ENCODE results near the gene CFAP74. TPM values are rescaled to one million over a fixed set of nuclear protein-coding genes. Genes with fewer than 3 reads are reported as not detected.

Gene CFAP74
- total RNA-seq, 2 experiments from 2014 or later, result 0.38 to 0.41 TPM

GRCh38 chr1:1893291-1893985 is 110.1 kb downstream of the CFAP74 start:
- ChIA-PET CTCF (interaction anchor here (9.6 kb wide), 1 partner anchor 14 kb away, joined by 80 read pairs; no protein-coding TSS in a partner anchor), POLR2A (no interaction called here)
- Mint-ChIP-seq H3K4me3 (peak overlapping the region; percentile 81), H3K9me3 (no peaks in the 10 kb centered on the region), H3K27ac (no peak overlapping the region), H3K4me1 (ENCODE audit: low read depth) (peaks cover 37% of the 10 kb centered on the region), H3K36me3 (ENCODE audit: low read depth) (peaks cover 11% of the 10 kb centered on the region), H3K27me3 (peaks cover 2% of the 10 kb centered on the region)
- TF ChIP-seq, protein P1, sequence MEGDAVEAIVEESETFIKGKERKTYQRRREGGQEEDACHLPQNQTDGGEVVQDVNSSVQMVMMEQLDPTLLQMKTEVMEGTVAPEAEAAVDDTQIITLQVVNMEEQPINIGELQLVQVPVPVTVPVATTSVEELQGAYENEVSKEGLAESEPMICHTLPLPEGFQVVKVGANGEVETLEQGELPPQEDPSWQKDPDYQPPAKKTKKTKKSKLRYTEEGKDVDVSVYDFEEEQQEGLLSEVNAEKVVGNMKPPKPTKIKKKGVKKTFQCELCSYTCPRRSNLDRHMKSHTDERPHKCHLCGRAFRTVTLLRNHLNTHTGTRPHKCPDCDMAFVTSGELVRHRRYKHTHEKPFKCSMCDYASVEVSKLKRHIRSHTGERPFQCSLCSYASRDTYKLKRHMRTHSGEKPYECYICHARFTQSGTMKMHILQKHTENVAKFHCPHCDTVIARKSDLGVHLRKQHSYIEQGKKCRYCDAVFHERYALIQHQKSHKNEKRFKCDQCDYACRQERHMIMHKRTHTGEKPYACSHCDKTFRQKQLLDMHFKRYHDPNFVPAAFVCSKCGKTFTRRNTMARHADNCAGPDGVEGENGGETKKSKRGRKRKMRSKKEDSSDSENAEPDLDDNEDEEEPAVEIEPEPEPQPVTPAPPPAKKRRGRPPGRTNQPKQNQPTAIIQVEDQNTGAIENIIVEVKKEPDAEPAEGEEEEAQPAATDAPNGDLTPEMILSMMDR (IDR thresholded peaks at IDR 0.05), result no peak
- no peak for ATAC-seq
- no peak for DNase-seq
- intact Hi-C loops (cut with micrococcal nuclease), result loop anchor here (10.0 kb wide), 1 partner anchor 109 kb away; no protein-coding TSS in a partner anchor

DNA sequence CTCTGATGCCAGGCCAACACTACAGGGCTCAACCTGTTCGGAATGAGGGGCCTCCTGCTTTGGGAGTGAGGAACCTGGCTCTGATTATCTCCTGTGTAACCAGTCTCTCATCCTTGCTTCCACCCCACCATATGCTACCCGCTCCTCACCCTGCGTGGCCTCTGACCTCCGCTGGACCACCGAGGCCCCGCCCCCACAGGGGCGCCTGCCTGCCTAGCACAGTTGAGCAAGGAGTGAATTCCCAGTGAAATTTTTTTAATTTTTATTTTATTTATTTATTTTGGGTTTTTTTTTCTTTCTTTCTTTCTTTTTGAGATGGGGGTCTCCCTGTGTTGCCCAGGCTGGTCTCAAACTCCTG is 110.8 kb downstream of the CFAP74 start:
- no peak for ATAC-seq
- no peak for DNase-seq
- peaks cover 43% of the 10 kb centered on the region for H3K4me1 Mint-ChIP-seq (ENCODE audit: low read depth)
- TF ChIP-seq, protein P1 (IDR thresholded peaks at IDR 0.05), result no peak
- peaks cover 15% of the 10 kb centered on the region for H3K36me3 Mint-ChIP-seq (ENCODE audit: low read depth)
- POLR2A ChIA-PET, result interaction anchor here (1.7 kb wide), 1 partner anchor 16 kb away, joined by 9 read pairs; no protein-coding TSS in a partner anchor
- H3K27ac Mint-ChIP-seq, result peak overlapping the region; percentile 90
- intact Hi-C loops (cut with micrococcal nuclease), result loop anchor here (10.0 kb wide), 1 partner anchor 108 kb away; no protein-coding TSS in a partner anchor
- peak overlapping the region; percentile 81 for H3K4me3 Mint-ChIP-seq
- peaks cover 2% of the 10 kb centered on the region for H3K27me3 Mint-ChIP-seq
- H3K9me3 Mint-ChIP-seq, result no peaks in the 10 kb centered on the region
- CTCF ChIA-PET, result interaction anchor here (9.6 kb wide), 1 partner anchor 15 kb away, joined by 80 read pairs; no protein-coding TSS in a partner anchor

GRCh38 chr1:1892079-1892762 is 111.4 kb downstream of the CFAP74 start:
- ATAC-seq (no peak), DNase-seq (peak; percentile 36)
- Mint-ChIP-seq H3K27ac (peak overlapping the region; percentile 90), H3K4me1 (ENCODE audit: low read depth) (peaks cover 47% of the 10 kb centered on the region), H3K4me3 (peak overlapping the region; percentile 81), H3K36me3 (ENCODE audit: low read depth) (peaks cover 16% of the 10 kb centered on the region), H3K9me3 (no peaks in the 10 kb centered on the region), H3K27me3 (peaks cover 2% of the 10 kb centered on the region)
- intact Hi-C loops (cut with micrococcal nuclease), result loop anchor here (10.0 kb wide), 1 partner anchor 107 kb away; no protein-coding TSS in a partner anchor
- ChIA-PET CTCF (interaction anchor here (9.6 kb wide), 1 partner anchor 15 kb away, joined by 80 read pairs; no protein-coding TSS in a partner anchor), POLR2A (interaction anchor here (0.9 to 1.7 kb wide), 9 partner anchors 10 to 319 kb away, joined by 3 to 9 read pairs (median 4); no protein-coding TSS in a partner anchor)
- TF ChIP-seq, protein P1 (IDR thresholded peaks at IDR 0.05), result no peak

DNA sequence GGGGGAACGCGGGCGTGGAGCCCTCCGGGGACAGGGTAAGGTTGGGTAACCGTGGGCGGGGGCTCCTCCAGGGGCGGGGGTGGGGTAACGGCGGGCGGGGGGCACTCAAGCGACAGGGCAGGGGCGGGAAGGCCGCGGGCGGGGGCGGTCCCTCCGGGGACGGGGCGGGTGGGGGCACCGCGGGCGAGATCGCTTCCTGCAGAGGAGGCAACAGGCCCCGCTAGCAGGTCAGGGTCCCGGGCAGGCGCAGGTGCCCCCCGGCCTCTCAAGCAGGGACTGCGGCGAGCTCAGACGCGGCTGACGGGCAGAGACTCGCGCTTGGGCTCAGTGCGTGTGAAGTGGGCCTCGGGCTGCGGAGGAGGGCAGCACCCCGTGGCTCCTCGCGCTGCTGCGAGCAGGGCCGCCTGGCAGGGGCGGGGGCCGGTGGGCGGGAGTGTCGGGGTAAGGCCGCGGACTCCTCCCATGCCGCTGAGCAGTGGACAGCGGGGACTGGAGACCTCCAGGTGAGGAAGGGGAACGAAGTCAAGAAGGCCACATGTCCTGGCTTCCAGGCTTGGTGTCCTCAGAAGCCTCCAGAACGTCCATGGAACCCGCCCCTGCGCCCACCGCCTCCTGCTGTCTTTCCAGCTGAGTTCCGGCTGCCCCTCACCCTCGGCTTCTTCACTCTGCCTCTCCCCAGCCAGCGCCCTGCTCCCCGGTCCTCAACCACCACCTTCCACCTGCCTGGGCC is 112.1 kb downstream of the CFAP74 start:
- Mint-ChIP-seq H3K9me3 (no peaks in the 10 kb centered on the region), H3K4me1 (ENCODE audit: low read depth) (peaks cover 51% of the 10 kb centered on the region), H3K4me3 (peak overlapping the region; percentile 81), H3K27me3 (peaks cover 2% of the 10 kb centered on the region), H3K36me3 (ENCODE audit: low read depth) (peaks cover 20% of the 10 kb centered on the region), H3K27ac (peak overlapping the region; percentile 90)
- TF ChIP-seq, protein P1 (IDR thresholded peaks at IDR 0.05), result no peak
- ChIA-PET POLR2A (interaction anchor here (0.9 to 1.7 kb wide), 9 partner anchors 10 to 318 kb away, joined by 3 to 9 read pairs (median 4); no protein-coding TSS in a partner anchor), CTCF (interaction anchor here (9.6 kb wide), 1 partner anchor 16 kb away, joined by 80 read pairs; no protein-coding TSS in a partner anchor)
- intact Hi-C loops (cut with micrococcal nuclease), result loop anchor here (10.0 kb wide), 1 partner anchor 107 kb away; no protein-coding TSS in a partner anchor
- ATAC-seq (peak; percentile 64), DNase-seq (peak; percentile 77)

Measured in activated CD8-positive, alpha-beta T cell treated with anti-CD3 and anti-CD28 coated beads for 36 hours (primary cell).